CD14-positive monocyte (primary cell): ENCODE results near the gene VPS33B. TPM values are rescaled to one million over a fixed set of nuclear protein-coding genes. Genes with fewer than 3 reads are reported as not detected.

Source experiments
- DNase-seq, 3 donors: peaks; one replicate each; pipeline ENCODE4 v3.0.0-alpha.2; 2011 to 2022
- H2AFZ ChIP-seq: 2 replicates; pipeline ENCODE4 v1.6.0; 2012; ENCODE audit warnings: mild to moderate bottlenecking, low read depth, low read length, inconsistent platforms; ENCODE audit not compliant: insufficient read depth, poor library complexity, severe bottlenecking
- H3K27ac ChIP-seq, 2 donors: 1 replicate in 1 of 2; 2 replicates in 1 of 2; pipeline ENCODE4 v1.5.1; 2012 to 2013; ENCODE audit warnings: low read length in 2 of 2, control low read depth in 1 of 2, inconsistent platforms in 1 of 2, low read depth in 1 of 2, mild to moderate bottlenecking in 1 of 2
- H3K27me3 ChIP-seq, 2 donors: one replicate each; pipeline versions ENCODE4 v1.6.0 to v1.6.1; 2011 to 2013; ENCODE audit warnings: low read length in 2 of 2; ENCODE audit not compliant: control insufficient read depth in 2 of 2, insufficient read depth in 2 of 2
- H3K36me3 ChIP-seq, 2 donors: replicated peaks in 1 of 2; 1 replicate in 1 of 2; 2 replicates in 1 of 2; pipeline versions ENCODE4 v1.5.1 to v1.6.1; 2012 to 2013; ENCODE audit warnings: low read length in 2 of 2, control low read depth in 1 of 2, inconsistent platforms in 1 of 2, mild to moderate bottlenecking in 1 of 2; ENCODE audit not compliant: insufficient read depth in 2 of 2, control insufficient read depth in 1 of 2
- H3K4me1 ChIP-seq, 2 donors: 1 replicate in 1 of 2; 2 replicates in 1 of 2; pipeline versions ENCODE4 v1.5.1 to v1.6.1; 2012 to 2013; ENCODE audit warnings: low read length in 2 of 2, control low read depth in 1 of 2, inconsistent platforms in 1 of 2, mild to moderate bottlenecking in 1 of 2, moderate library complexity in 1 of 2; ENCODE audit not compliant: insufficient read depth in 2 of 2, control insufficient read depth in 1 of 2
- H3K4me2 ChIP-seq: replicated peaks from 2 replicates; pipeline ENCODE3; 2012; ENCODE audit warnings: low read length, moderate library complexity, mild to moderate bottlenecking; ENCODE audit not compliant: poor library complexity, severe bottlenecking; ENCODE audit errors: extremely low read depth
- H3K4me3 ChIP-seq, 3 experiments: fragments of 200-600 bp in 1 of 3; sonication (generic) in 1 of 3; replicated peaks in 1 of 3; 1 replicate in 2 of 3; 2 replicates in 1 of 3; pipeline ENCODE4 v1.5.1; 2011 to 2013; ENCODE audit warnings: low read length in 3 of 3, mild to moderate bottlenecking in 3 of 3, control low read depth in 2 of 3, low read depth in 2 of 3, inconsistent platforms in 1 of 3, moderate library complexity in 1 of 3
- H3K79me2 ChIP-seq: 2 replicates; pipeline ENCODE4 v1.6.0; 2012; ENCODE audit warnings: mild to moderate bottlenecking, control low read depth, inconsistent platforms, low read length, moderate library complexity; ENCODE audit not compliant: insufficient read depth
- H3K9ac ChIP-seq: 2 replicates; pipeline ENCODE4 v1.6.0; 2017; ENCODE audit warnings: low read length, mild to moderate bottlenecking; ENCODE audit not compliant: insufficient read depth, poor library complexity, severe bottlenecking
- H3K9me3 ChIP-seq, 2 donors: replicated peaks in 1 of 2; 1 replicate in 1 of 2; 2 replicates in 1 of 2; pipeline versions ENCODE4 v1.5.1 to v1.6.1; 2012 to 2013; ENCODE audit warnings: low read length in 2 of 2, control low read depth in 1 of 2; ENCODE audit not compliant: control insufficient read depth in 1 of 2, insufficient read depth in 1 of 2
- H4K20me1 ChIP-seq: 2 replicates; pipeline ENCODE4 v1.6.0; 2012; ENCODE audit warnings: mild to moderate bottlenecking, low read length, control low read depth, moderate library complexity; ENCODE audit not compliant: insufficient read depth
- H3K27ac Mint-ChIP-seq, 7 donors: one replicate each; pipeline ENCODE4 v1.8.0; 2020; ENCODE audit warnings: mild to moderate bottlenecking in 7 of 7, mixed read lengths in 7 of 7, moderate library complexity in 6 of 7, inconsistent platforms in 2 of 7
- H3K27me3 Mint-ChIP-seq, 3 donors: one replicate each; pipeline ENCODE4 v1.8.0; 2021 to 2022; ENCODE audit warnings: low read depth in 3 of 3, mild to moderate bottlenecking in 3 of 3, mixed read lengths in 3 of 3, moderate library complexity in 3 of 3, inconsistent platforms in 1 of 3
- H3K36me3 Mint-ChIP-seq, 2 donors: one replicate each; pipeline ENCODE4 v1.8.0; 2020; ENCODE audit warnings: mixed read lengths in 2 of 2, inconsistent platforms in 1 of 2, mild to moderate bottlenecking in 1 of 2
- H3K4me1 Mint-ChIP-seq: one replicate; pipeline ENCODE4 v1.8.0; 2020; ENCODE audit warnings: mild to moderate bottlenecking, mixed read lengths
- H3K4me3 Mint-ChIP-seq, 2 donors: one replicate each; pipeline ENCODE4 v1.8.0; 2020; ENCODE audit warnings: mild to moderate bottlenecking in 2 of 2, mixed read lengths in 2 of 2, moderate library complexity in 1 of 2
- H3K9me3 Mint-ChIP-seq, 7 donors: one replicate each; pipeline ENCODE4 v1.8.0; 2020 to 2022; ENCODE audit warnings: mixed read lengths in 7 of 7, mild to moderate bottlenecking in 6 of 7, moderate library complexity in 6 of 7, inconsistent platforms in 2 of 7
- CTCF ChIP-seq: fragments of 200-600 bp; IDR thresholded peaks from one replicate; pipeline ENCODE4 v1.8.0; 2022; ENCODE audit warnings: antibody characterized with exemption, mild to moderate bottlenecking
- WGBS: methylation state at CpG from one replicate; pipeline ENCODE4 v1.1.5; 2013; ENCODE audit warnings: missing lambda C conversion rate; ENCODE audit not compliant: insufficient coverage; 5-methylcytosine and 5-hydroxymethylcytosine counted together
- intact Hi-C, 2 donors: fragments of 100-400 bp; cut with micrococcal nuclease; formaldehyde crosslinking; loops; one replicate each; pipeline versions ENCODE4 v1.15.0 to v1.15.1; 2023
- polyA plus RNA-seq, 3 donors: library from polyadenylated mRNA; depleted of rRNA in 1 of 3; unstranded in 2 of 3; stranded (reverse) in 1 of 3; fragments of 300-500 nt in 2 of 3; fragments of >200 nt in 1 of 3; fragmentation: Illumina TruSeq in 2 of 3; gene quantifications; 1 replicate in 2 of 3; 2 replicates in 1 of 3; pipeline ENCODE4 v1.2.3, GENCODE V29; 2012 to 2021

VPS33B gene
- polyA plus RNA-seq, 3 donors: 4.0 to 16.9 (median 4.8) TPM

DNA sequence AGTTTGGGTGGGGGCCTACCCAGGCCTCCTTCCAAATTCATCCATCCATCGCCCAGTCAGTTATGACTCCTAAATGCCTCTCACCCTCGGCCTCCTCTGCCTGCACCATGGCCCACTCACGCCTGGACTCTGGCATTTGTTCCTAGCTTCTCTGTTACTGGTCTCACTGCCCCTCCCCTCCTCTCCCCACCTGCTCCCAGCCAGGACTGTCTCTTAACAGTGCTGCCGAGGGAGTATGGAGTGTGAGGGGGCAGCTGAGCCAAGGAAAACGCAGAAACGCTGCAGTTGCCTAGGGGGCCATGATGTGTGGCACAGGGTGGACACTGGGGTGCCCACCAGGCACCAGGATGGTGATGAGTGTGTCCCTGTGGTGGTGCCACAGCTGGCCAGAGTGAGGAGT, 64.6 kb downstream of the VPS33B start:
- WGBS: 100% methylated on average over 3 of the region's 6 CpGs
- Histone ChIP-seq H3K36me3 (peaks cover 34 to 44% of the 10 kb centered on the region in 2 donors), H3K4me3 (no peak overlapping the region), H3K4me1 (peaks cover 17 to 30% of the 10 kb centered on the region in 2 donors), H3K79me2 (peaks cover 26% of the 10 kb centered on the region), H2AFZ (no peak overlapping the region), H3K4me2 (no peak overlapping the region), H3K9me3 (no peaks in the 10 kb centered on the region), H4K20me1 (peaks cover 11% of the 10 kb centered on the region), H3K27ac (no peak overlapping the region), H3K9ac (no peak overlapping the region), H3K27me3 (no peaks in the 10 kb centered on the region)
- Mint-ChIP-seq H3K27ac (peak overlapping the region in 1 of 7 donors; percentile 84), H3K27me3 (no peaks in the 10 kb centered on the region), H3K4me1 (peaks cover 19% of the 10 kb centered on the region), H3K9me3 (no peaks in the 10 kb centered on the region), H3K4me3 (peak overlapping the region; percentile 62 to 81), H3K36me3 (peaks cover 38 to 52% of the 10 kb centered on the region in 2 donors)
- TF ChIP-seq CTCF: no peak
- DNase-seq: no peak
- intact Hi-C loops: loop anchor here (2.0 to 10.0 kb wide), 3 partner anchors 67 to 317 kb away; partner anchors contain the start of gene VPS33B (in 1 of the 2)

DNA sequence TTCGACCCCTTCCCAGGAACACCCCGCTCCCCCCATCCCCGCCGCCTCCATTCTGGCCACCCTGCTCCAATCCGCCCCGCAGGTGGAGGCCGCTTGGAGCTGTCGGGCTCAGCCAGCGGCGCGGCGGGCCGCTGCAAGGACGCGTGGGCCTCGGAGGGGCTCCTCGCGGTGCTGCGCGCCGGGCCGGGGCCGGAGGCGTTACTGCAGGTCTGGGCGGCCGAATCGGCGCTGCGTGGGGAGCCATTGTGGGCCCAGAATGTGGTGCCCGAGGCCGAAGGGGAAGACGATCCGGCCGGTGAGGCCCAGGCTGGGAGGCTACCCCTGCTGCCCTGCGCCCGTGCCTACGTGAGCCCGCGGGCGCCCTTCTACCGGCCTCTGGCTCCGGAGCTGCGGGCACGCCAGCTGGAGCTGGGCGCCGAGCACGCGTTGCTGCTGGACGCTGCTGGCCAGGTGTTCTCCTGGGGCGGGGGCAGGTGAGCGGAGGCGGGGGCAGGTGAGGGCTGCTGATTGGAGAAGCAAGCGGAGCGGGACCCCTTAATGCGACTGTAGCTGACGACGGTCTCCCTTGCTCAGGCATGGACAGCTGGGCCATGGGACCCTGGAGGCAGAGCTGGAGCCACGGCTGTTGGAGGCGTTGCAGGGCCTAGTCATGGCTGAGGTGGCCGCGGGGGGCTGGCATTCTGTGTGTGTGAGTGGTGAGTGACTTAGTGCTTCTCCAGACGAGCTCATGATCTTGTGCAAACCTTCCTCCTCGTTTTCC, 65.2 kb downstream of the VPS33B start:
- TF ChIP-seq CTCF: no peak
- H3K4me3 Mint-ChIP-seq: peak overlapping the region; percentile 81 to 84
- 61% methylated on average over 58 of the region's 63 CpGs for WGBS

More for the DNA sequence above, 65.2 kb downstream of the VPS33B start:
- peaks cover 17 to 30% of the 10 kb centered on the region in 2 donors for H3K4me1 ChIP-seq
- H3K27me3 Mint-ChIP-seq: no peaks in the 10 kb centered on the region
- peak overlapping the region in 1 of 7 donors; percentile 84 for H3K27ac Mint-ChIP-seq
- H3K36me3 ChIP-seq: peaks cover 37 to 44% of the 10 kb centered on the region in 2 donors
- H3K9ac ChIP-seq: peak overlapping the region; percentile 30
- H3K27ac ChIP-seq: no peak overlapping the region
- H3K9me3 Mint-ChIP-seq: no peaks in the 10 kb centered on the region
- peak overlapping the region; percentile 80 for H3K4me2 ChIP-seq
- DNase-seq: no peak
- H3K9me3 ChIP-seq: no peaks in the 10 kb centered on the region
- H3K79me2 ChIP-seq: peaks cover 26% of the 10 kb centered on the region
- peak overlapping the region; percentile 43 to 75 (median 52) for H3K4me3 ChIP-seq
- H3K4me1 Mint-ChIP-seq: peaks cover 19% of the 10 kb centered on the region
- H4K20me1 ChIP-seq: peaks cover 11% of the 10 kb centered on the region
- H3K27me3 ChIP-seq: no peaks in the 10 kb centered on the region
- peaks cover 40 to 54% of the 10 kb centered on the region in 2 donors for H3K36me3 Mint-ChIP-seq
- intact Hi-C loops: loop anchor here (2.0 to 10.0 kb wide), 3 partner anchors 68 to 318 kb away; partner anchors contain the start of gene VPS33B (in 1 of the 2)
- H2AFZ ChIP-seq: peak overlapping the region; percentile 81
